RWPE2 (cell line): ENCODE data around the gene SYTL2.

Experiments
- ATAC-seq: fragments of 200-7000 bp; cut with Tn5 transposase; 3 replicates; pipeline ENCODE4 v1.9.1; 2021; ENCODE audit warnings: low read depth
- DNase-seq: peaks from one replicate; pipeline ENCODE4 v3.0.0-alpha.2; 2020; ENCODE audit warnings: low spot score
- H3K27ac ChIP-seq: fragments of 450-650 bp; 2 replicates; pipeline ENCODE4 v1.5.1; 2017; ENCODE audit warnings: mild to moderate bottlenecking; ENCODE audit not compliant: poor library complexity, severe bottlenecking
- H3K27me3 ChIP-seq: fragments of 250-450 bp; sonication (Bioruptor Pico); 2 replicates; pipeline ENCODE4 v1.5.1; 2021; ENCODE audit warnings: mild to moderate bottlenecking, moderate library complexity; ENCODE audit not compliant: insufficient read depth, poor library complexity, severe bottlenecking
- H3K36me3 ChIP-seq: fragments of 250-450 bp; sonication (Bioruptor Pico); 2 replicates; pipeline ENCODE4 v1.5.1; 2020; ENCODE audit warnings: low read depth, mild to moderate bottlenecking, moderate library complexity
- H3K4me1 ChIP-seq: fragments of 250-450 bp; sonication (Bioruptor Pico); 2 replicates; pipeline ENCODE4 v1.5.1; 2021; ENCODE audit warnings: mild to moderate bottlenecking, moderate library complexity; ENCODE audit not compliant: insufficient read depth, poor library complexity, severe bottlenecking
- H3K4me3 ChIP-seq: fragments of 250-450 bp; sonication (Bioruptor Pico); 2 replicates; pipeline ENCODE4 v1.5.1; 2021; ENCODE audit warnings: mild to moderate bottlenecking, moderate library complexity; ENCODE audit not compliant: severe bottlenecking
- H3K9me3 ChIP-seq: fragments of 250-450 bp; sonication (Bioruptor Pico); 2 replicates; pipeline ENCODE4 v1.5.1; 2021; ENCODE audit warnings: mild to moderate bottlenecking, moderate library complexity; ENCODE audit not compliant: severe bottlenecking
- CTCF ChIP-seq: fragments of 450-650 bp; IDR thresholded peaks from one replicate; pipeline ENCODE4 v1.5.1; 2017; ENCODE audit warnings: mild to moderate bottlenecking, moderate library complexity; ENCODE audit not compliant: poor library complexity, severe bottlenecking

SYTL2 gene

DNA sequence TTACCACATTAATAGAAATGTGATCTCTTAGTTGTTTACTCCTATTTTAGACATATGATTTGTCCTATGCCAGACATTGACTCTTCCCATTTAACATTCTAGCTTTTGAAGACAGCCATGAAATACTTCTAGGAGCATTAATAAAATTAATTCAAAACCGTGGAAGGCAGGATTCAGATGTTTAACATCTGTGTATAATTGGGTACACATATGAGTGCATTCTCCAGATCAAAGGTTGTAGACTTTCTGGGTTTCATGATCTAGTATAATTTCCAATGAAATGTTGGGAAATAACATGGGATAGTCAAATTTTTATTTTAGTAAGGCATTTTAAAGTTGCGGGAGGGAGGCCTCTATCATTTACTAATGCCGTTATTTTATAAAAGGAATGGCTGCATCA lies 89.8 kb downstream of the SYTL2 start:
- Histone ChIP-seq H3K36me3 (no peaks in the 10 kb centered on the region), H3K27ac (no peak overlapping the region), H3K4me3 (no peak overlapping the region), H3K9me3 (no peaks in the 10 kb centered on the region), H3K4me1 (peaks cover 20% of the 10 kb centered on the region), H3K27me3 (no peaks in the 10 kb centered on the region)
- no peak for TF ChIP-seq CTCF
- DNase-seq (no peak), ATAC-seq (no peak)

DNA sequence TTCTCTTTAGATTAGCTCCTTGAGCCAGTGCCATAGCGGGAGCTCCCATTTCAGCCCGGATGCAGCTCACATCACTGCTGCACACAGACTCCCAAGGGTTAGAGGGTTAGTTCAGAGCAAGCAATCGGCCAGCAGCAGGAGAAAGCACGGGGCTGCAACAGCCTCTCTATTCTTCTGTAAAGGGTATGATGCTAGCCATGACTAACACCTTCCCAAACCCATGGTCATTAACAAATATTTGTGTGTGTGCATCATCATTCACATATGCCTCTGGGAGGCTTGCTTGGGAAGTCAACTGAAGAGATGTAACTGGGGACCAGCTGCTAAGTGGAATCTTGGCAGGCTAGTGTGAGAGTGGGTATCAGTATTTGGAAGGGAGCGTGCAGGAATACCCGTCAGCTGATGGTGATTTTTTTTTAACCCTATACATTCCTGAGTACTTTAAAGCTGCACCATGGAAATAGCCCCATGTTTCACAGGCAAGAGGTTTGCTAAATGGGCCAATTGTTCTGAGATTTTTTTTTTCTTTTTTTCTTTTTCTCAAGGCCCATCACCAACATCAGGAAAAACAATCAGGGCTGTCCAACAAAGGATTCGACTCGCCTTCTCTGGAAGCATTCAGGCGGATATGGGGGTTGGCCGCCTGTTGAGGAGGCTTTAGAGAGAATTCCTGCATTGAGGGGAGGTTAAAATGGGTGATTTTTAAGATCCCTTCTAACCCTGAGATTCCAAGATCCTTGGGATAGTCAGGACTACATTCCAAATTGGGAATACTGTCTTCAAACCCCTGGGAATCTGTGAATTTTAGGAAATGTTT lies 91.7 kb downstream of the SYTL2 start:
- H3K4me1 ChIP-seq = peaks cover 12% of the 10 kb centered on the region
- no peak overlapping the region for H3K4me3 ChIP-seq

DNA sequence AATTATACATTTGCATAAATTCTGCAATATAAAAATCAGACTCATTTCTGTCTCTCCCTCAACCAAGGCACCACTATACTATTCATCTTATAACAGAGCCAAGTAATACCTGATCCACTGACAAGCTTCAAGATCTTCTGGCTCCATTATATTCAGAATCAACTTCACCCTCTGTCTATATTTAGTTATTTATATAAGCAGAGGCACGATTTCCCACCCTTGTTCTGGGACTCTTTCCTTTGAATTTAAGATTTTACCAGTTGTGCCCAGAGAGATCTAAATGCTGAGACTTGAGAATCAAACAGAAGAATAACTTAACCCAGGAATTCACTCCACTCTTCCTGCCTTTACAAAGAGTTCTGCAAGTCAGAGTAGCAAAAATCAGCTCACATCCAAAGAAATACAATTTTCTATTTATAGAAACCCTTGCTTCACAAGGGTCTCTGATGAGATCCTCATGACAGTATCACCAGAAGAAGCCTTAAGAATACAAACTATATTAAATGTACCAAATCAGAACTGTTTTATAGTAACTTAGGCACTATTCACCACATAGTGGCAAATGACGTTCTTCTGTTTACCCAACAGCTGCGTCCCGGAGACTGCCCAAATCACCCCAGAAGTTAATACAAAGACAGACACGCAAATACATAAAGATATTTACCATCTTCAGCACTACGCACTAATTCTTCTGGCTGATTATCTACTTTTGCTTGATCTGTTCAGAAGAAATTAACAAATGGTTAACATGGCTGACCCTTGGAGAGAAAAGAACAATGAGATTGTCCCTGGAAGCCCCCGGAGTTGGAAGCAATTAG lies 92.6 kb downstream of the SYTL2 start:
- H3K4me3 ChIP-seq = no peak overlapping the region
- H3K27me3 ChIP-seq = no peaks in the 10 kb centered on the region
- DNase-seq (no peak), ATAC-seq (no peak)
- H3K9me3 ChIP-seq = no peaks in the 10 kb centered on the region
- peaks cover 11% of the 10 kb centered on the region for H3K4me1 ChIP-seq
- no peak for TF ChIP-seq CTCF
- no peaks in the 10 kb centered on the region; the same call in 1 of the 2 replicates for H3K36me3 ChIP-seq
- peak overlapping the region; percentile 26 for H3K27ac ChIP-seq

More for the DNA sequence above, 91.7 kb downstream of the SYTL2 start:
- TF ChIP-seq CTCF = no peak
- ATAC-seq = peak; percentile 97
- Histone ChIP-seq H3K27me3 (no peaks in the 10 kb centered on the region), H3K9me3 (no peaks in the 10 kb centered on the region), H3K27ac (peak overlapping the region; percentile 26), H3K36me3 (no peaks in the 10 kb centered on the region; the same call in 1 of the 2 replicates)
- peak; percentile 46 for DNase-seq

DNA sequence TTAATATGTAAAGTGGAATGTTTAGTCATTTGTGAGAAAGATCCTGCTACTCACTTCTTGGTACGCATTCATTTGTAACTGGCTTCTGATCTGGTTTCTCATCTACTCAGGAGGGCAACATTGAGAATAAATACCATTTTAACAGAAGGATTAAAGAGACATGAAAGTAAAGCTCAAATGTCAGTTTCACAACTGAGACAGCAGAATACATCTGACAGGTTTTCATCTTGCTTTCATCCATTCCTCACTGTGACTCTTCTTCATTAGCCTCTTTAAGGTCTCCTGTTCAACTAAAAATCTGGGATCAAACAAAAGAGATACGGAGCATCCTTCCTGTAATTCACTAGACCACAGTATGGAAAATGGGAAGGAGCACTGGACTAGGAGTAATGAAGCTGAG lies 93.5 kb downstream of the SYTL2 start:
- TF ChIP-seq CTCF = no peak
- Histone ChIP-seq H3K4me3 (no peak overlapping the region), H3K27ac (no peak overlapping the region), H3K4me1 (peaks cover 4% of the 10 kb centered on the region), H3K9me3 (no peaks in the 10 kb centered on the region), H3K27me3 (no peaks in the 10 kb centered on the region), H3K36me3 (no peaks in the 10 kb centered on the region; the same call in 1 of the 2 replicates)
- DNase-seq = no peak
- no peak for ATAC-seq
